H9 (cell line): ENCODE measurements around the gene ZNF831. TPM values are rescaled to one million over a fixed set of nuclear protein-coding genes. Genes with fewer than 3 reads are reported as not detected.

Experiments used
- DNase-seq: peaks from one replicate; pipeline ENCODE4 v3.0.0-alpha.2; 2017
- H2AFZ ChIP-seq: one replicate; pipeline ENCODE4 v1.6.1; 2013; ENCODE audit warnings: mild to moderate bottlenecking, low read length, control low read depth, moderate library complexity
- H2AK5ac ChIP-seq: 2 replicates; pipeline ENCODE4 v1.6.1; 2013; ENCODE audit warnings: low read length, control low read depth, mixed read lengths; ENCODE audit not compliant: insufficient read length
- H2BK120ac ChIP-seq: one replicate; pipeline ENCODE4 v1.6.1; 2013; ENCODE audit warnings: low read depth, mild to moderate bottlenecking, low read length, control low read depth, inconsistent platforms; ENCODE audit not compliant: poor library complexity, severe bottlenecking
- H2BK12ac ChIP-seq: 2 replicates; pipeline ENCODE4 v1.6.1; 2013; ENCODE audit warnings: low read length, control low read depth, mixed read lengths, low read depth; ENCODE audit not compliant: insufficient read length
- H2BK15ac ChIP-seq: 2 replicates; pipeline ENCODE4 v1.6.1; 2013; ENCODE audit warnings: low read depth, low read length, control low read depth
- H2BK20ac ChIP-seq: one replicate; pipeline ENCODE4 v1.6.1; 2013; ENCODE audit warnings: low read depth, mild to moderate bottlenecking, low read length, control low read depth, inconsistent platforms; ENCODE audit not compliant: poor library complexity, severe bottlenecking
- H2BK5ac ChIP-seq: 2 replicates; pipeline ENCODE4 v1.6.1; 2013; ENCODE audit warnings: low read length, control low read depth, mixed read lengths; ENCODE audit not compliant: insufficient read length
- H3K14ac ChIP-seq: 2 replicates; pipeline ENCODE4 v1.6.1; 2013; ENCODE audit warnings: low read length, control low read depth; ENCODE audit not compliant: insufficient read depth
- H3K18ac ChIP-seq: 2 replicates; pipeline ENCODE4 v1.6.1; 2013; ENCODE audit warnings: low read depth, mild to moderate bottlenecking, mixed read lengths, low read length, control low read depth; ENCODE audit not compliant: insufficient read length
- H3K23ac ChIP-seq: 2 replicates; pipeline ENCODE4 v1.6.1; 2013; ENCODE audit warnings: low read length, control low read depth, mixed read lengths, low read depth; ENCODE audit not compliant: insufficient read length
- H3K23me2 ChIP-seq: 2 replicates; pipeline ENCODE4 v1.6.1; 2013; ENCODE audit warnings: low read depth, mild to moderate bottlenecking, mixed read lengths, low read length, control low read depth; ENCODE audit not compliant: insufficient read length, poor library complexity, severe bottlenecking
- H3K27ac ChIP-seq: 2 replicates; pipeline ENCODE4 v1.5.1; 2013; ENCODE audit warnings: low read length, control low read depth, mixed read lengths, low read depth; ENCODE audit not compliant: insufficient read length
- H3K27me3 ChIP-seq: 2 replicates; pipeline ENCODE4 v1.6.1; 2013; ENCODE audit warnings: low read length, control low read depth, inconsistent platforms; ENCODE audit not compliant: insufficient read depth
- H3K4ac ChIP-seq: 2 replicates; pipeline ENCODE4 v1.6.1; 2013; ENCODE audit warnings: low read depth, mild to moderate bottlenecking, control low read depth, inconsistent platforms, low read length, moderate library complexity
- H3K4me1 ChIP-seq: 2 replicates; pipeline ENCODE4 v1.6.1; 2013; ENCODE audit warnings: low read length, control low read depth, inconsistent platforms; ENCODE audit not compliant: insufficient read depth
- H3K4me2 ChIP-seq: 2 replicates; pipeline ENCODE4 v1.6.1; 2013; ENCODE audit warnings: low read length, control low read depth, mixed read lengths; ENCODE audit not compliant: insufficient read length, insufficient read depth
- H3K56ac ChIP-seq: 2 replicates; pipeline ENCODE4 v1.6.1; 2013; ENCODE audit warnings: low read depth, mild to moderate bottlenecking, mixed read lengths, low read length, control low read depth; ENCODE audit not compliant: insufficient read length
- H3K79me1 ChIP-seq: 2 replicates; pipeline ENCODE4 v1.6.1; 2013; ENCODE audit warnings: low read depth, mild to moderate bottlenecking, moderate library complexity, low read length, control low read depth, inconsistent platforms; ENCODE audit not compliant: insufficient read depth, poor library complexity, severe bottlenecking
- H3K79me2 ChIP-seq: 2 replicates; pipeline ENCODE4 v1.6.1; 2013; ENCODE audit warnings: low read length, control low read depth, inconsistent platforms; ENCODE audit not compliant: insufficient read depth
- H3K9ac ChIP-seq: 2 replicates; pipeline ENCODE4 v1.6.1; 2013; ENCODE audit warnings: low read length, control low read depth, mixed read lengths; ENCODE audit not compliant: insufficient read length; ENCODE audit errors: extremely low read depth
- H3K9me3 ChIP-seq: one replicate; pipeline ENCODE4 v1.6.1; 2013; ENCODE audit warnings: low read depth, low read length, inconsistent platforms; ENCODE audit not compliant: control insufficient read depth
- H3T11ph ChIP-seq: one replicate; pipeline ENCODE4 v1.6.1; 2013; ENCODE audit warnings: mild to moderate bottlenecking, low read length, control low read depth, inconsistent platforms
- H4K20me1 ChIP-seq: one replicate; pipeline ENCODE4 v1.6.1; 2013; ENCODE audit not compliant: control insufficient read depth, insufficient read length, insufficient read depth
- H4K5ac ChIP-seq: 2 replicates; pipeline ENCODE4 v1.6.1; 2013; ENCODE audit warnings: low read depth, mild to moderate bottlenecking, mixed read lengths, low read length, control low read depth; ENCODE audit not compliant: insufficient read length
- H4K8ac ChIP-seq: replicated peaks from 2 replicates; pipeline ENCODE4 v1.6.1; 2013; ENCODE audit warnings: low read length, control low read depth, mixed read lengths, low read depth; ENCODE audit not compliant: insufficient read length
- H4K91ac ChIP-seq: 2 replicates; pipeline ENCODE4 v1.6.1; 2013; ENCODE audit warnings: low read depth, mild to moderate bottlenecking, moderate library complexity, mixed read lengths, low read length, control low read depth; ENCODE audit not compliant: insufficient read length
- H3K27ac Mint-ChIP-seq, 3 experiments: 2 replicates in 2 of 3; 3 replicates in 1 of 3; pipeline ENCODE4 v1.8.0; 2020 to 2021; ENCODE audit warnings: mixed read lengths in 3 of 3, mild to moderate bottlenecking in 1 of 3, moderate library complexity in 1 of 3
- H3K27me3 Mint-ChIP-seq: 2 replicates; pipeline ENCODE4 v1.8.0; 2021; ENCODE audit warnings: low read depth, mild to moderate bottlenecking, moderate library complexity, mixed read lengths
- H3K36me3 Mint-ChIP-seq, 3 experiments: 2 replicates in 2 of 3; 3 replicates in 1 of 3; pipeline ENCODE4 v1.8.0; 2020 to 2021; ENCODE audit warnings: low read depth in 3 of 3, mixed read lengths in 3 of 3; ENCODE audit not compliant: insufficient read depth in 1 of 3
- H3K4me1 Mint-ChIP-seq, 2 experiments: 2 replicates each; pipeline ENCODE4 v1.8.0; 2020; ENCODE audit warnings: mixed read lengths in 2 of 2
- H3K4me3 Mint-ChIP-seq, 2 experiments: 2 replicates in 1 of 2; 3 replicates in 1 of 2; pipeline ENCODE4 v1.8.0; 2020 to 2021; ENCODE audit warnings: mild to moderate bottlenecking in 2 of 2, mixed read lengths in 2 of 2, moderate library complexity in 1 of 2
- H3K9me3 Mint-ChIP-seq, 2 experiments: 2 replicates in 1 of 2; 3 replicates in 1 of 2; pipeline ENCODE4 v1.8.0; 2020; ENCODE audit warnings: mild to moderate bottlenecking in 2 of 2, mixed read lengths in 2 of 2, moderate library complexity in 1 of 2
- CTCF ChIP-seq: fragments of 200-600 bp; sonication (generic); conservative IDR thresholded peaks from 3 replicates; pipeline ENCODE4 v1.8.0; 2021; ENCODE audit warnings: antibody characterized with exemption, mild to moderate bottlenecking
- WGBS: extraction: QIAGEN DNeasy Blood & Tissue Kit; methylation state at CpG from one replicate; pipeline ENCODE4 v1.1.7; 2013; ENCODE audit warnings: missing lambda C conversion rate, low lambda C conversion rate, mixed read lengths; ENCODE audit not compliant: insufficient read length; ENCODE audit errors: extremely low coverage; 5-methylcytosine and 5-hydroxymethylcytosine counted together
- total RNA-seq: library from RNA; stranded (reverse); gene quantifications from 2 replicates; pipeline ENCODE4 v1.2.1, GENCODE V29; 2021

ZNF831 gene
- total RNA-seq, 1 experiment from 2014 or later: not detected

DNA sequence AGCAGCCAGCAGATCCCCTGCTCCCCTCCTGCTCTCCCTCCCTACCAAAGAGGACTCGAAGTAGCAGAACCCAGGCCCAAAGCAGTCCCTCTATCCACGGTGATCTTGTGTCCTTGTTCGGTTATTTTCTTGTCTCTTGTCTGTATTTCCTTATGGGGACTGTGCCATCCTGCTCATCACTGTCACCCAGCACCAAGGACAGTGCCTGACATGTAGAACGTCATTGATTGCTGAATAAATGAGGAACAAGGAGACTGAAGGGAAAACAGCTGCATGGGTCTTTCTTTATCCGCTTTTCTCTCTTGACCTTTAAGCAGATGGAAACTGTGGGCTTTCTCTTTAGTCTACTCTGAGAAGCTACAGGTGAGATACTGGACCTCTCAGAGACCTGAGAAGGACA lies 29.4 kb upstream of the ZNF831 start:
- no peak overlapping the region for H2BK5ac ChIP-seq
- H3K9ac ChIP-seq: no peak overlapping the region
- H3K27me3 ChIP-seq: no peaks in the 10 kb centered on the region
- H3K14ac ChIP-seq: no peak overlapping the region
- peaks cover 36% of the 10 kb centered on the region for H3K9me3 ChIP-seq
- H4K20me1 ChIP-seq: no peaks in the 10 kb centered on the region
- H2BK15ac ChIP-seq: no peak overlapping the region
- H3K56ac ChIP-seq: no peak overlapping the region
- H3K79me1 ChIP-seq: no peaks in the 10 kb centered on the region
- no peak overlapping the region for H3K4me3 Mint-ChIP-seq
- no peak overlapping the region for H4K8ac ChIP-seq
- H3T11ph ChIP-seq: no peak overlapping the region
- no peaks in the 10 kb centered on the region for H3K79me2 ChIP-seq
- no CpG with 5 or more reads among the region's 5 CpGs for WGBS
- H3K9me3 Mint-ChIP-seq: peaks cover 48% of the 10 kb centered on the region in 2 experiments
- H3K4me2 ChIP-seq: no peak overlapping the region
- no peaks in the 10 kb centered on the region for H3K23me2 ChIP-seq
- H2BK20ac ChIP-seq: no peak overlapping the region
- H3K27me3 Mint-ChIP-seq: peaks cover 15% of the 10 kb centered on the region
- H2AK5ac ChIP-seq: no peak overlapping the region
- H3K23ac ChIP-seq: no peak overlapping the region
- H4K5ac ChIP-seq: no peak overlapping the region
- no peak overlapping the region for H3K27ac ChIP-seq
- no peak for DNase-seq
- no peak overlapping the region for H4K91ac ChIP-seq
- H3K4ac ChIP-seq: no peak overlapping the region
- no peak overlapping the region for H2BK12ac ChIP-seq
- no peak overlapping the region; a peak in 1 of 7 replicates for H3K27ac Mint-ChIP-seq
- H3K18ac ChIP-seq: no peak overlapping the region
- no peak overlapping the region for H2BK120ac ChIP-seq
- H3K4me1 Mint-ChIP-seq: no peaks in the 10 kb centered on the region
- peaks cover 8 to 10% (median 9%) of the 10 kb centered on the region in 3 experiments for H3K36me3 Mint-ChIP-seq
- no peaks in the 10 kb centered on the region for H3K4me1 ChIP-seq
- no peak for TF ChIP-seq CTCF
- H2AFZ ChIP-seq: no peak overlapping the region
